ENCODE results near the gene ARRDC1.
"Not testable (repeated sequence)": the region's sequence is repeated elsewhere in the genome, so short reads cannot be mapped to it uniquely, and the experiment has no call there.

DNA sequence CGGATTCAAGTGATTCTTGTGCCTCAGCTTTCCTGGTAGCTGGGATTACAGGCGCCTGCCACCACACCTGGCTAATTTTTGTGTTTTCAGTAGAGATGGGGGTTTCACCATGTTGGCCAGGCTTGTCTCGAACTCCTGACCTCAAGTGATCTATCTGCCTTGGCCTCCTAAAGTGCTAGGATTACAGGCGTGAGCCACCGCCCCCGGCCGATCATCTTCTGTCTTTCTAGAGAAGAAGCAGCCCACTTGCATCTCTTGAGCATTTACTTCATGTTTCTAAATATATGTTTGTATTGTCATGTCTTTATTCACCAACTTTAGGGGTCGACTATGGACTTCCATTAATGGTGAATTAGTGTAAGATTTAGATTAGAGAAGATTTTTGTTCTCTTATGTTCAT lies 16.7 kb downstream of the ARRDC1 start:
- not testable (repeated sequence) for TF ChIP-seq POLR2AphosphoS5 (IDR thresholded peaks at IDR 0.05; ENCODE audit: borderline replicate concordance, low read depth, low read length); EZH2 (IDR thresholded peaks at IDR 0.05); FOXP2 (optimal IDR thresholded peaks at IDR 0.05; ENCODE audit: control extremely low read depth, extremely low read length, insufficient read depth)

All from SK-N-MC (cell line).